Endodermal cell (in vitro differentiated cells): ENCODE measurements around the gene MACROD2. TPM values are rescaled to one million over a fixed set of nuclear protein-coding genes. Genes with fewer than 3 reads are reported as not detected.

Experiments
- DNase-seq: peaks from one replicate; pipeline ENCODE4 v3.0.0-alpha.2; 2017
- H3K27ac ChIP-seq: 2 replicates; pipeline ENCODE4 v1.5.1; 2013; ENCODE audit warnings: mild to moderate bottlenecking, low read depth, low read length, moderate library complexity
- H3K27me3 ChIP-seq: 2 replicates; pipeline ENCODE4 v1.6.1; 2013; ENCODE audit warnings: mild to moderate bottlenecking, low read length, moderate library complexity; ENCODE audit not compliant: insufficient read depth, control insufficient read depth, poor library complexity, severe bottlenecking
- H3K36me3 ChIP-seq: 2 replicates; pipeline ENCODE4 v1.7.0; 2013; ENCODE audit warnings: mild to moderate bottlenecking, low read length, moderate library complexity; ENCODE audit not compliant: control insufficient read depth, insufficient read depth
- H3K4me1 ChIP-seq: one replicate; pipeline ENCODE4 v1.7.0; 2013; ENCODE audit warnings: low read length; ENCODE audit not compliant: control insufficient read depth, insufficient read depth
- H3K4me3 ChIP-seq: 2 replicates; pipeline ENCODE4 v1.5.1; 2013; ENCODE audit warnings: mild to moderate bottlenecking, low read length, moderate library complexity
- H3K9ac ChIP-seq: 2 replicates; pipeline ENCODE4 v1.6.1; 2013; ENCODE audit warnings: mild to moderate bottlenecking, low read length, moderate library complexity; ENCODE audit not compliant: poor library complexity, severe bottlenecking; ENCODE audit errors: extremely low read depth
- H3K9me3 ChIP-seq: 2 replicates; pipeline ENCODE4 v1.6.1; 2013; ENCODE audit warnings: mild to moderate bottlenecking, low read length, moderate library complexity; ENCODE audit not compliant: control insufficient read depth
- H3K27ac Mint-ChIP-seq: 2 replicates; pipeline ENCODE4 v1.8.0; 2020; ENCODE audit warnings: mixed read lengths
- H3K27me3 Mint-ChIP-seq: 2 replicates; pipeline ENCODE4 v1.8.0; 2021; ENCODE audit warnings: mild to moderate bottlenecking, mixed read lengths; ENCODE audit not compliant: insufficient read depth
- H3K36me3 Mint-ChIP-seq: 2 replicates; pipeline ENCODE4 v1.8.0; 2020; ENCODE audit warnings: low read depth, mixed read lengths
- H3K4me1 Mint-ChIP-seq: 2 replicates; pipeline ENCODE4 v1.8.0; 2020; ENCODE audit warnings: mixed read lengths
- H3K4me3 Mint-ChIP-seq: 2 replicates; pipeline ENCODE4 v1.8.0; 2020; ENCODE audit warnings: mild to moderate bottlenecking, moderate library complexity, mixed read lengths
- H3K9me3 Mint-ChIP-seq: 2 replicates; pipeline ENCODE4 v1.8.0; 2020; ENCODE audit warnings: mild to moderate bottlenecking, mixed read lengths
- WGBS, 2 experiments: methylation state at CpG; one replicate each; pipeline versions ENCODE4 v1.1.5 to v1.1.7; 2013; ENCODE audit warnings: missing lambda C conversion rate in 2 of 2, mixed read lengths in 1 of 2; ENCODE audit not compliant: insufficient coverage in 1 of 2, insufficient read length in 1 of 2; 5-methylcytosine and 5-hydroxymethylcytosine counted together
- total RNA-seq, 2 donors: library from RNA; stranded (reverse); fragmentation: NEBNext Ultra II Directional in 1 of 2; extraction: Animal tissue kit (Norgen Biotek cat#: 25700) in 1 of 2; gene quantifications; 2 replicates in 1 of 2; 3 replicates in 1 of 2; pipeline ENCODE4 v1.2.1, GENCODE V29; 2021
- TF ChIP-seq, protein P1 (sequence below): fragments of 200-600 bp; sonication (generic); conservative IDR thresholded peaks from 2 replicates; pipeline ENCODE4 v1.5.0; 2021; ENCODE audit warnings: antibody characterized with exemption, mild to moderate bottlenecking

MACROD2 gene
- total RNA-seq, 2 donors from 2014 or later, result 2.3 to 4.8 TPM

GRCh38 chr20:15520930-15521524 lies 1525.7 kb downstream of the MACROD2 start:
- H3K27ac ChIP-seq, result no peak overlapping the region
- H3K4me1 ChIP-seq, result no peaks in the 10 kb centered on the region
- H3K4me3 ChIP-seq, result no peak overlapping the region
- H3K36me3 Mint-ChIP-seq, result no peaks in the 10 kb centered on the region
- no peak overlapping the region for H3K9ac ChIP-seq
- H3K27ac Mint-ChIP-seq, result no peak overlapping the region
- no peaks in the 10 kb centered on the region for H3K9me3 ChIP-seq
- no peaks in the 10 kb centered on the region for H3K27me3 ChIP-seq
- no peak overlapping the region for H3K4me3 Mint-ChIP-seq
- H3K36me3 ChIP-seq, result no peaks in the 10 kb centered on the region
- TF ChIP-seq, protein P1, sequence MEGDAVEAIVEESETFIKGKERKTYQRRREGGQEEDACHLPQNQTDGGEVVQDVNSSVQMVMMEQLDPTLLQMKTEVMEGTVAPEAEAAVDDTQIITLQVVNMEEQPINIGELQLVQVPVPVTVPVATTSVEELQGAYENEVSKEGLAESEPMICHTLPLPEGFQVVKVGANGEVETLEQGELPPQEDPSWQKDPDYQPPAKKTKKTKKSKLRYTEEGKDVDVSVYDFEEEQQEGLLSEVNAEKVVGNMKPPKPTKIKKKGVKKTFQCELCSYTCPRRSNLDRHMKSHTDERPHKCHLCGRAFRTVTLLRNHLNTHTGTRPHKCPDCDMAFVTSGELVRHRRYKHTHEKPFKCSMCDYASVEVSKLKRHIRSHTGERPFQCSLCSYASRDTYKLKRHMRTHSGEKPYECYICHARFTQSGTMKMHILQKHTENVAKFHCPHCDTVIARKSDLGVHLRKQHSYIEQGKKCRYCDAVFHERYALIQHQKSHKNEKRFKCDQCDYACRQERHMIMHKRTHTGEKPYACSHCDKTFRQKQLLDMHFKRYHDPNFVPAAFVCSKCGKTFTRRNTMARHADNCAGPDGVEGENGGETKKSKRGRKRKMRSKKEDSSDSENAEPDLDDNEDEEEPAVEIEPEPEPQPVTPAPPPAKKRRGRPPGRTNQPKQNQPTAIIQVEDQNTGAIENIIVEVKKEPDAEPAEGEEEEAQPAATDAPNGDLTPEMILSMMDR, result no peak
- H3K4me1 Mint-ChIP-seq, result no peaks in the 10 kb centered on the region
- no peaks in the 10 kb centered on the region for H3K9me3 Mint-ChIP-seq
- no peaks in the 10 kb centered on the region for H3K27me3 Mint-ChIP-seq
- 90 to 100% methylated on average over 1 to 6 of the region's 6 CpGs for WGBS, 2 experiments
- no peak for DNase-seq

DNA sequence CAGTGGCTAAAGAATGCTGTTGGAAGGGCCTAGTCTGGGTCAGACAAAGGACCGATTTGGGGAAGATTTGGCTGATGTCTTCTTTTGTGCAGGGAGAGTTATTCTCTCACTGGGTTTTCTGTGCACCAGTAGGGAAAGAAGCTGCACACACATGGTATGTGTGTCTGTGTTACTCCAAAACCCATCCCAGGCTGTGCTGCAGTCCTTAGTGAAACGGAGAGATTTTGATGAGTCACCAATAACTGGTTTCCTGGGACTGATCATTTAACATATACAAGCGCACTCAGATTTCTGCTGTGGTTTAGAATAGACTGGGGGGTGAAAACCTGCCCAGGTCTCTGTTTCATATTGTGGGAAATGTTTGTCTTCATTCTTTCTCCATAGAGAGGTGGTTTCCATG lies 1528.1 kb downstream of the MACROD2 start:
- no peaks in the 10 kb centered on the region for H3K4me1 ChIP-seq
- Mint-ChIP-seq H3K4me3 (no peak overlapping the region), H3K27ac (no peak overlapping the region), H3K27me3 (no peaks in the 10 kb centered on the region), H3K36me3 (no peaks in the 10 kb centered on the region), H3K4me1 (no peaks in the 10 kb centered on the region), H3K9me3 (no peaks in the 10 kb centered on the region)
- TF ChIP-seq, protein P1, result no peak
- H3K36me3 ChIP-seq, result no peaks in the 10 kb centered on the region
- H3K27me3 ChIP-seq, result no peaks in the 10 kb centered on the region
- H3K27ac ChIP-seq, result no peak overlapping the region
- no peak for DNase-seq
- H3K9me3 ChIP-seq, result no peaks in the 10 kb centered on the region
- H3K4me3 ChIP-seq, result no peak overlapping the region
- no peak overlapping the region for H3K9ac ChIP-seq
- 84 to 95% methylated on average over 3 of the region's 3 CpGs for WGBS, 2 experiments

DNA sequence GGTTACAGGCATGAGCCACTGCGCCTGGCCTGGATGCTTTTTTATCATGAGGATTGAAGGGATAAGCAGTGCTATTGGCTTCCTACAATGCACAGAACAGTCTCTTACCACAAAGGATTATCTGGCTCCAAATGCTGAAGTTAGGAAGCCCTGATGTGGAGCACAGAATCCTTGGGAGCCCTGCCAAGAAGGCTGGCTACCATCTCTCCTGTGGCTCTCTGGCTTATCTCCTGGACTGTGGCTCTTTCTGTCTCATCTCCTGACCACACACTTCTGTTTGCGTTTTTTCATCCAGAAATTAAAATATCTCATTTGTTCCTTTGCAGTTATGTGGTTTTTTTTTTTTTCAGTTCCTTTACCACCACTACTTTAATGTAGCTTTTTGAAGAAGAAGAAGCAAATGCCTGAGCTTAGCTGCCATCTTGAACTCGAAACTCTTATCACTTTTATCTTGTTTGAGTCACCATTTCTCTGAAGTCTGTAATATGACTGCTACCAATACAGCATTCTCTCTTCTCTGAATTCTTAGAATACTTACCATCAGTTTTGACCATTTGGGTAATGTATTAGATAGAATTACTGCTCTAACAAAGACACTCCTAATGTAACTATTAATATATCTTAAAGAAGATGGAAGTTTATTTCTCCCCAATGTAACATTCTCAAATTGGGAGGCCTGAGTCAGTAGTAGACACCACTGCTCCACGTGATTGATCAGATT lies 1533.2 kb downstream of the MACROD2 start:
- Histone ChIP-seq H3K4me3 (no peak overlapping the region), H3K36me3 (no peaks in the 10 kb centered on the region), H3K9me3 (no peaks in the 10 kb centered on the region), H3K27me3 (no peaks in the 10 kb centered on the region), H3K9ac (no peak overlapping the region), H3K27ac (no peak overlapping the region), H3K4me1 (no peaks in the 10 kb centered on the region)
- no peaks in the 10 kb centered on the region for H3K36me3 Mint-ChIP-seq
- H3K4me1 Mint-ChIP-seq, result no peaks in the 10 kb centered on the region
- H3K27me3 Mint-ChIP-seq, result no peaks in the 10 kb centered on the region
- TF ChIP-seq, protein P1, result no peak
- 82 to 87% methylated on average over 2 to 4 of the region's 4 CpGs for WGBS, 2 experiments
- H3K9me3 Mint-ChIP-seq, result no peaks in the 10 kb centered on the region
- no peak overlapping the region for H3K27ac Mint-ChIP-seq
- no peak for DNase-seq
- no peak overlapping the region for H3K4me3 Mint-ChIP-seq
